Activated naive CD4-positive, alpha-beta T cell treated with anti-CD3 and anti-CD28 coated beads, Interleukin-2, amount 50 U/mL, for 24 hours (primary cell): ENCODE results near the gene SAMD4A.
"Not testable (repeated sequence)": the region's sequence is repeated elsewhere in the genome, so short reads cannot be mapped to it uniquely, and the experiment has no call there.

Source experiments
- H3K27ac Mint-ChIP-seq: one replicate; pipeline ENCODE4 v1.8.0; 2021; ENCODE audit warnings: mild to moderate bottlenecking, mixed read lengths
- H3K27me3 Mint-ChIP-seq: one replicate; pipeline ENCODE4 v1.8.0; 2021; ENCODE audit warnings: mixed read lengths
- H3K36me3 Mint-ChIP-seq: one replicate; pipeline ENCODE4 v1.8.0; 2021; ENCODE audit warnings: mixed read lengths
- H3K4me1 Mint-ChIP-seq: one replicate; pipeline ENCODE4 v1.8.0; 2021; ENCODE audit warnings: mixed read lengths
- H3K4me3 Mint-ChIP-seq: one replicate; pipeline ENCODE4 v1.8.0; 2021; ENCODE audit warnings: mild to moderate bottlenecking, mixed read lengths
- H3K9me3 Mint-ChIP-seq: one replicate; pipeline ENCODE4 v1.8.0; 2021; ENCODE audit warnings: mixed read lengths

Gene SAMD4A

DNA sequence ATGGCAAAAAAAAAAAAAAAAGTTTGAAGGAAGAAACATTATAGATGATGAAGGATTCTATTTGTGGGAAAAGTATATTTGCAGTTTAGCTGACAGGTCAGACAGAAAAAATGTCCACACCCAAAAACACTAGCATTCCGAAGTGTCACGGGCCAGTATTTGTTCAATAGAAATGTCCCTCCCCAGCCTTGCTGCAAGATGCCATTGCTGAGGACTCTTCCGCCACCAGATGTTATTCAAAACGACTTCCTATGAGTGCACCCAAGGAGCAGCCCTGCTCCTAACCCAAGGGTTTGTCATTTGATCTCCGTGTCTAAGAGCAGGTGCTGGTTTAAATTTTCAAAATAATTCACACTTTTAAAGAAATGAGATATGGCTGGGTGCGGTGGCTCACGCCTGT is 172.6 kb downstream of the SAMD4A start:
- peaks cover 45% of the 10 kb centered on the region for H3K4me1 Mint-ChIP-seq
- H3K27ac Mint-ChIP-seq: no peak overlapping the region
- H3K4me3 Mint-ChIP-seq: no peak overlapping the region
- no peaks in the 10 kb centered on the region for H3K9me3 Mint-ChIP-seq
- no peaks in the 10 kb centered on the region for H3K36me3 Mint-ChIP-seq
- no peaks in the 10 kb centered on the region for H3K27me3 Mint-ChIP-seq

DNA sequence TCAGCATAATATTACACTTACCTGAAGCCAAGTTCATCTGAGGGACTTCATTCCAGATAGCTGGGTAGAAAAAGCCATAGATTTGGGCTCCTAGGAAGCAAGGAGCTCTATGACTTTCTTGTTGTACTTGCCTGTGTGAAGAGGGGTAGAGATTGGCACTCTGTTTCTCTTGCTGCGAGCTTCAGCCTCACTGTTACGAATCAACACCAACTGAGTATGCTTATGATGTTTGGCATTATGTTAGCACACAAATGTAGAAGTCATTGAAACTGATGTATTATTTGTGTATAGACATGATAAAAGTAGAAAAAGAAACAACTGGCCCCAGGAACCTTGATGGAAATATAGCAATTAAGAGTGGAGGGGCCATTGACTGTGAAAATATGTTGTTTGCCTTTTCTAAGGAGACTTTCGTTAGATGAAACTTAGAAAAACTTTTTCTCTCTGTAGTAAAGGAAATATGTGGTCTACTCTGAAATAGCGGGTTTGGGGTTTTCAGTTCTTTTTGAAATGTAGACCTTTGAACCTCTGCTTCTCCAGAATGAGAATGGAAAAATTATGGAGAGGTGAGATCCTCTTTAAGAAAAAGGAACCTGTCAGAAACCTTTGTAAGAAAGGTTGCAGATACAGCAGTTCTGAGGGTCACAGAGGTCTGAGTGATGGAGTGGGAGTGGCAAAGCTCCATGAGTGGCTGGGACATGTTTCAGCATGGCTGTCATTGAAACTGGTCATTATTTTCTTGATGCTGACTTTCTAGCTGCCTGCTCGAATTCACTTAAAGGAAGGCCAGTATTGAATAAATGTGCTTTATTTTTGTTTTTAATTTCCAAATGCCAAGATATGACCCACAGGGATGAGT is 175.8 kb downstream of the SAMD4A start:
- H3K27ac Mint-ChIP-seq: no peak overlapping the region

DNA sequence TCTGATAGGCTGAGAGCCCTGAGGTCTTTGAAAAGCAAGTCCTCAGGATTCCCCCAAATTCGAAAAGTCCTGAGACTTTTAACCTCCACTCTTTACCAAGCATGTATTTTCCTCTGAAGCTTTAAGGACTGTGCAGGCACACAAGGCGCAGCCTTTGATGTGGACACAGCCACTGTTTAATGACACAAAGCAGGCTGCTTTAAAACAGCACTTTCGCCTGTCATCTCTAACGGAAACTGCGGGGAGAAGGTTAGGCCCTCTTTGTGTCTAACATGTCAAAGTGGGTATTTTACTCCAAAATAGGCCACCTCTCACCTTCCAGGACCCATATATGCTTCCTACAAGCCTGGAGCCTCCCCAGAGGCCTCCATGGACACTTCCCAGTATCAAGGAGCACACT is 176.5 kb downstream of the SAMD4A start:
- H3K27me3 Mint-ChIP-seq: no peaks in the 10 kb centered on the region
- no peaks in the 10 kb centered on the region for H3K36me3 Mint-ChIP-seq
- no peaks in the 10 kb centered on the region for H3K9me3 Mint-ChIP-seq
- no peak overlapping the region for H3K4me3 Mint-ChIP-seq
- no peak overlapping the region for H3K27ac Mint-ChIP-seq
- H3K4me1 Mint-ChIP-seq: peaks cover 29% of the 10 kb centered on the region

More for the DNA sequence above, 175.8 kb downstream of the SAMD4A start:
- H3K9me3 Mint-ChIP-seq: no peaks in the 10 kb centered on the region
- H3K27me3 Mint-ChIP-seq: no peaks in the 10 kb centered on the region
- no peaks in the 10 kb centered on the region for H3K36me3 Mint-ChIP-seq
- peaks cover 36% of the 10 kb centered on the region for H3K4me1 Mint-ChIP-seq
- H3K4me3 Mint-ChIP-seq: peak overlapping the region; percentile 20

DNA sequence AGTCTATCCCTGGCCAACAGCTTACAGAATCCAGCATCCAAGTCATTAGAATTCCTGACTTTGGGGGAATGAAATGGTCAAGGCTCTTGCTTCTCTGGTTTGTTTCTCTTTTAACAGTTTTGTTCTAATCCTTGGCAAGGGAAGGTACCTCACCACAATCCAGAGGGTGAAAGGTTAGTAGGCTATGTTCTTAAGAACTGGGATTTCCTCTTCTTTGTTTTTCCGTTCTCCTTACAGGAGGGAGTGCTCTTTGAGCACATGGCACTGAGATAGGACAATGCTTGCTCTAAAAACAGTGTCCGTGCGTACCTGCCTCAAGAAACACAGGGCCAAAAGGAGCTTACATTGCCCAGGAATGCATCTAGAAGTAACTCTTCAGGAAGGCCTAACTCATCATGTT is 179.1 kb downstream of the SAMD4A start:
- Mint-ChIP-seq H3K4me3 (no peak overlapping the region), H3K36me3 (no peaks in the 10 kb centered on the region), H3K27ac (no peak overlapping the region), H3K27me3 (no peaks in the 10 kb centered on the region), H3K9me3 (no peaks in the 10 kb centered on the region), H3K4me1 (peaks cover 26% of the 10 kb centered on the region)

DNA sequence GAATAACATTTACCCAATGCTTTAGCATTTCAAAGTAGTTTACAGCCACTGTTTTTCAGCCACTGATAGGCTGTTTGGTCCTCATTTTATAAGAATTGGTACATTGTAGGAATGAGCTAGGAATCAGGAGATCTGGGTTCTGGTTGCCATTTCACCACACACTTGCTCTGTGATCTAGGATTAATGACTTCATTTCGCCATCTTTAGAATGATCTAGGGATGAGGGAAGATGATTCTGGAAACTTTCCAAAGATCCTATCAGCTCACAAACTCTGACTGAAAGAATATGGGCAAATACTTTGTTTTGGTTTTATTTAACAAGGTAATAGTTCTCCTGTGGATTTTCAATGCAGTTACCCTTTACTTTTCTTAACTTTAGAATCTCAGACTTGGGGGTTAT is 180.7 kb downstream of the SAMD4A start:
- H3K36me3 Mint-ChIP-seq: peaks cover 2% of the 10 kb centered on the region
- no peaks in the 10 kb centered on the region for H3K9me3 Mint-ChIP-seq
- peaks cover 11% of the 10 kb centered on the region for H3K4me1 Mint-ChIP-seq

GRCh38 chr14:54749180-54749579 is 182.3 kb downstream of the SAMD4A start:
- Mint-ChIP-seq H3K27me3 (no peaks in the 10 kb centered on the region), H3K27ac (no peak overlapping the region), H3K36me3 (peaks cover 2% of the 10 kb centered on the region), H3K9me3 (no peaks in the 10 kb centered on the region), H3K4me1 (no peaks in the 10 kb centered on the region), H3K4me3 (no peak overlapping the region)

More for the DNA sequence above, 180.7 kb downstream of the SAMD4A start:
- Mint-ChIP-seq H3K4me3 (no peak overlapping the region), H3K27ac (no peak overlapping the region), H3K27me3 (no peaks in the 10 kb centered on the region)

DNA sequence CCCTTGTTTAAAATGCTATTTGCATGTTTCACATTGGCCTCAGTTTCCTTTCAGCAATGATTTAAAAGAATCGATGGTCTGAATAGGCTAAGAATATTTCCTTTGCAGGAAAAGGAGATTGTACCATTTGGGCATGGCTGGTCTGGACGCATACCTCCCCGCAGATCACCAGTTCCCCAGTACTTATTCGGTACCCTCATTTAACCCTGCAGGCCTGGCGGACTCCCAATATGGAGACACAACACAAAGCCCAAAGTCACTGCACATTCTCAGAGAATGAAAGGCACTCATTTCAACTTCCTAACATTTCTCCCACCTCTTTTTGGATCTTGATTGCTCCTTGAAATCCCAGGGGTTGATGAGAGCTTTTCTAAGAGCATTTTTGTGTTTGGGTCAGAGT is 182.8 kb downstream of the SAMD4A start:
- no peak overlapping the region for H3K27ac Mint-ChIP-seq
- H3K27me3 Mint-ChIP-seq: no peaks in the 10 kb centered on the region
- H3K36me3 Mint-ChIP-seq: peaks cover 2% of the 10 kb centered on the region
- no peaks in the 10 kb centered on the region for H3K9me3 Mint-ChIP-seq
- H3K4me1 Mint-ChIP-seq: no peaks in the 10 kb centered on the region
- no peak overlapping the region for H3K4me3 Mint-ChIP-seq

DNA sequence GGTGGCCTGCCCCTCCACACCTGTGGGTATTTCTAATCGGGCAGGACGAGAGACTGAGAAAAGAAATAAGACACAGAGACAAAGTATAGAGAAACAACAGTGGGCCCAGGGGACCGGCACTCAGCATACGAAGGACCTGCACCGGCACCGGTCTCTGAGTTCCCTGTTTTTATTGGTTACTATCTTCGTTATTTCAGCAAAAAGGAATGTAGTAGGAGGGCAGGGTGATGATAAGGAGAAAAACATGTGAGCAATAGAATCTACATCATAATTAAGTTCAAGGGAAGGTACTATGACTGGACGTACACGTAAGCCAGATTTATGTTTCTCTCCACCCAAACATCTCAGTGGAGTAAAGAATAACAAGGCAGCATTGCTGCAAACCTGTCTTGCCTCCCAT is 185.7 kb downstream of the SAMD4A start:
- not testable (repeated sequence) for H3K36me3 Mint-ChIP-seq, H3K9me3 Mint-ChIP-seq

DNA sequence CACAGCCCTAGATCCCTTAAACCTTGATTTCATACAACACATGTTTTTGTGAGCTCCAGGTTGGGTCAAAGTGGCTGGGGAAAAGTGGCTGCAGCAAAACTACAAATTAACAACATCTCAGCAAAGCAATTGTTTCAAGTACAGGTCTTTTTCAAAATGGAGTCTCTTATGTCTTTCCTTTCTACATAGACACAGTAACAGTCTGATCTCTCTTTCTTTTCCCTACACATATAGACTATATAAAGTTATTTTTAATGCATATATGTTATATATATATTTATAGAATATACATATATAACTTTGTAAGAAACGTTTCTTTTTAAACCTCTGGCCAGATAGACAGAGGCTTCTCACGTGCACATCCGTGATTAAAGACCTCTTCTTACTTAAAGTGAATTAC is 186.5 kb downstream of the SAMD4A start:
- not testable (repeated sequence) for H3K27ac Mint-ChIP-seq, H3K4me3 Mint-ChIP-seq, H3K36me3 Mint-ChIP-seq, H3K9me3 Mint-ChIP-seq, H3K4me1 Mint-ChIP-seq, H3K27me3 Mint-ChIP-seq

More for the DNA sequence above, 185.7 kb downstream of the SAMD4A start:
- H3K4me1 Mint-ChIP-seq, H3K27me3 Mint-ChIP-seq, H3K4me3 Mint-ChIP-seq, H3K27ac Mint-ChIP-seq: not testable (repeated sequence)

DNA sequence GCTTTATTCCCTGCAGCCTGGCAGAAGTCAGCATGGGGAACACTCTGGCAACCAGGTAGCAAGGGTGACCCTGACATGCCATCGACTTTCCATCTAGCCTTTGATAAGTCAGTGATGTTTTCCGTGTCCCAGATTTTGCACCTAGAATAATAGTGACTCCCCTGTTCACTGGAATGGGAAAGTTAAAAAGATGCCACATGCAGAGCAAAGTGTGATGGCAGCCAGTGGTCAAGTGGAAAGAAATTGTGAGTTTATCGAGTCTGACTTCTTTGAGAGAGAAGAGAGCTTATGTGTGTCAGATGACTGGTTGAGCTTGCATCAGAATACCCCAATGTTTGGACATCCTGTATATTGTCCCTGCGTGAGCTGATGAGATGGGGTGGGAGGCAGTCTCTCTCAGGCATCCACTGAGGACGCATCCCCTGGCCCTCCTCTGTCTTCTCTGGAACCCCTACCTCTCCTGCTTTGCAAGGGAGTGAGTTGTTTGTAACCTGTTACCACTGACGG is 187.2 kb downstream of the SAMD4A start:
- Mint-ChIP-seq H3K27ac (no peak overlapping the region), H3K4me1 (peaks cover 5% of the 10 kb centered on the region)

DNA sequence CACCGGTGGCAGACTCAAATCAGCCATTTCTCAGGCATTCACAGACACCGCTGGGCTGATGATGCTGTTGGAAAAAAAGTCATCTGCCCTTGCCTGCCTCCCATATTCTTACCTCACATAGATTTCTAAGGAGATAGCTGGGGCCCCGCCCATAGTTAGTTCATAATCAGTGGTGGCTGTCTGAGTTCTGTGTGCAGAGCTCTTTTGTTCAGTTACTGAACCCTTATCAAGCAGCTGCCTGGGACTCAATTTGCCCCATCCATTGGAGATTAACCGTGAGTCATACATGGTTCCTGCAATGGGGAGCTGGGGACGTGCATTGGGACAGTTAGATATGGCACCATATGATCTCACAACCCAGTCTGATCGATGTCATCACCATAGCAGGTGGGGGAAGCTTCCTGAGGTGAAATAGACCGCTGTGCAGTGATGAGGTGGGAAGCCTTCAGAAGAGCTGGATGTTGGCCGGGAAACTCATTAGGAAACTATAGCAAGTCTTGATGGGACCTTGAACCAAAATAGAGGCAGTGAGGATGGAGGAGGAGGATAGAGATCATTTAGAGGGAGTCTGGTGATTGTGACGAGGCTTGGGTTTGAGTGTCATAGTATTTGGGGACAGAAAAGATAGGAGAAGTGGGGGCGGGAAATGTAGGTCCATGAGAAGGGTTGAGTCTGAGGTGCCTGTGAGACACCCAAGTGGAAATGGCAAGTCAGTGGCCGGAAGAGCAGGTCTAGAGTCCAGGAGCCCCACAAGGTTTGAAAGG is 187.9 kb downstream of the SAMD4A start:
- H3K27ac Mint-ChIP-seq: no peak overlapping the region
- H3K27me3 Mint-ChIP-seq: peaks cover 1% of the 10 kb centered on the region

More for the DNA sequence above, 187.2 kb downstream of the SAMD4A start:
- peaks cover 1% of the 10 kb centered on the region for H3K27me3 Mint-ChIP-seq
- H3K4me3 Mint-ChIP-seq: no peak overlapping the region
- peaks cover 4% of the 10 kb centered on the region for H3K36me3 Mint-ChIP-seq
- H3K9me3 Mint-ChIP-seq: no peaks in the 10 kb centered on the region

GRCh38 chr14:54756656-54757392 is 189.9 kb downstream of the SAMD4A start:
- H3K4me3 Mint-ChIP-seq: no peak overlapping the region
- H3K36me3 Mint-ChIP-seq: peaks cover 4% of the 10 kb centered on the region
- peaks cover 1% of the 10 kb centered on the region for H3K27me3 Mint-ChIP-seq
- no peak overlapping the region for H3K27ac Mint-ChIP-seq
- H3K9me3 Mint-ChIP-seq: no peaks in the 10 kb centered on the region
- peaks cover 5% of the 10 kb centered on the region for H3K4me1 Mint-ChIP-seq

More for the DNA sequence above, 187.9 kb downstream of the SAMD4A start:
- peaks cover 5% of the 10 kb centered on the region for H3K4me1 Mint-ChIP-seq
- no peak overlapping the region for H3K4me3 Mint-ChIP-seq
- no peaks in the 10 kb centered on the region for H3K9me3 Mint-ChIP-seq
- H3K36me3 Mint-ChIP-seq: peaks cover 4% of the 10 kb centered on the region

- no peaks in the 10 kb centered on the region for H3K9me3 Mint-ChIP-seq
- H3K27me3 Mint-ChIP-seq: peaks cover 1% of the 10 kb centered on the region
- H3K36me3 Mint-ChIP-seq: peaks cover 2% of the 10 kb centered on the region
- H3K4me3 Mint-ChIP-seq: no peak overlapping the region
- H3K27ac Mint-ChIP-seq: no peak overlapping the region
- peaks cover 5% of the 10 kb centered on the region for H3K4me1 Mint-ChIP-seq
Measured at GRCh38 chr14:54758041-54758440, 191.1 kb downstream of the SAMD4A start.

GRCh38 chr14:54759982-54760585 is 193.2 kb downstream of the SAMD4A start:
- no peak overlapping the region for H3K4me3 Mint-ChIP-seq
- H3K9me3 Mint-ChIP-seq: no peaks in the 10 kb centered on the region
- no peak overlapping the region for H3K27ac Mint-ChIP-seq
- no peaks in the 10 kb centered on the region for H3K36me3 Mint-ChIP-seq
- peaks cover 5% of the 10 kb centered on the region for H3K4me1 Mint-ChIP-seq
- H3K27me3 Mint-ChIP-seq: peaks cover 1% of the 10 kb centered on the region

DNA sequence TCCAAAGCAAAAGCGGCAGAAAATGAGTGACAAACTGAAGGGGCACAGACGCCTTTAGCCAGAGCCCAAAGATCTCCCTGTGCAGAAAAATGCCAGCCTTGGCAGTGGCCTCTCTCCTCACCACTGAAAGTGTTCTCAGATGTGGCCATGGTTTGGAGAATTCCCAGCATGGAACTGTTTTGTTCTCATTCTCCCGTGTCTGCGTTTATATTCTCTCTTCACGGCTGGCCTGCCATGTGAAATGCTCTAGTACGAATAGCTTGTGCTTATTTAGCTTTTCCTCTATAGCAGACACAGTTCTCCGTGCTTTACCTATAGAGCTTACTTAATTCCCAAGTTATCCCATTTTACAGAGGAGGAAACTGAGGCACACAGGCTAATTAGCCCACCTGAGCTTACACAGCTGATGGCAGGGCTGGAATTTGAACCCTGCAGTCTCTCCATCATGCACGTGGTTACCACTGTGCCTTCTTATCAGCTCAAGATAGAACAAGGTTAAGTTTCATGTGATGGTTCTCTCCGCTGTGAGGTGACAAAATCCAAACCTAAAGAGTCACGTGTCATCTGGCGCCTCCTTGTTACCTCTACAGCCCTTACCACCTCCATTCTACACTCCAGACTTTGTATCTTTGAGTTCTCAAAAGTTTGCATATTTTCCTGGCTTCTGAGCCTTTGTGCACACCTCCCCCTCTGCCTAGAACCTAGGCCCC is 194.1 kb downstream of the SAMD4A start:
- Mint-ChIP-seq H3K36me3 (no peaks in the 10 kb centered on the region), H3K4me1 (peaks cover 5% of the 10 kb centered on the region), H3K27me3 (peaks cover 1% of the 10 kb centered on the region), H3K9me3 (no peaks in the 10 kb centered on the region), H3K27ac (no peak overlapping the region), H3K4me3 (no peak overlapping the region)
